ENCODE results near the gene CIRBP.

Gene CIRBP

DNA sequence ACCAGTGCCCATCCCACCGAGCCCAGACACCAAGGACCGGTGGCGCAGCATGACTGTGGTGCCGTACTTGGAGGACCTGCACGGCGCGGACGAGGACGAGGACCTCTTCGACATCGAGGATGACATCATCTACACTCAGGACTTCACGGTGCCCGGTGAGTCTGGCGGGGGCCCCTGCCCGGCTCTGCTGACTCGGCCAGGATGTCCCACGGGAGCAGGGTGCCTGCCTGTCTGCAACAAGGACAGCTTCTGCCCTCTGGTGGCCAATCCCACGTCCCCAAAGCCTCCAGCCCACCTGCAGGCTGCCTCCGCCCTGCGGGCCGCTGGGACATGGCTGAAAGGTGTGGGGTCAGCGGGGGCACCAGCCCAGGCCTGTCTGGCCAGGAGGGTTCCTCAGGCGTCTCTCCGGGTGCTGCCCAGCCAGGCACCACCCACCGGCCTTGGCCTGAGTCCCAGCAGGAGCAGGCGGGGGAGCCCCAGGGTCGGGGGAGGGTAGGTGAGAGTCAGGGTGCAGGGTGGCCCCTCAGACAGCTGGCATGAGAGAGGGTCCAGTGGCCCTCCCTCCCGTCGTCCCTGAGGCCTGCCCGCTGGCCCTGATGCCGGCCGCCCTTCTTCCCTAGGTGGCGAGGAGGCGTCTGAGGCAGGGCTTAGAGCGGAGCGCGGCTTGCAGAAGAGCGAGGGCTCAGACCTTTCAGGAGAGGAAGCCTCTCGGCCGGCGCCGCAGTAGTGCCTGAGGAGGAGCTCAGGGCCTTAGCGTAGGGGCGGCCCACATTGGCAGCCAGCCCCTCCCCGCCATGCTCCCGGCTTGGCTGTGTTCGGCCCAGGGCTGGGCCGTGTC lies 45.9 kb upstream of the CIRBP start:
- DNase-seq (ENCODE audit: low spot score) = peak; percentile 79
- TF ChIP-seq, protein P1, sequence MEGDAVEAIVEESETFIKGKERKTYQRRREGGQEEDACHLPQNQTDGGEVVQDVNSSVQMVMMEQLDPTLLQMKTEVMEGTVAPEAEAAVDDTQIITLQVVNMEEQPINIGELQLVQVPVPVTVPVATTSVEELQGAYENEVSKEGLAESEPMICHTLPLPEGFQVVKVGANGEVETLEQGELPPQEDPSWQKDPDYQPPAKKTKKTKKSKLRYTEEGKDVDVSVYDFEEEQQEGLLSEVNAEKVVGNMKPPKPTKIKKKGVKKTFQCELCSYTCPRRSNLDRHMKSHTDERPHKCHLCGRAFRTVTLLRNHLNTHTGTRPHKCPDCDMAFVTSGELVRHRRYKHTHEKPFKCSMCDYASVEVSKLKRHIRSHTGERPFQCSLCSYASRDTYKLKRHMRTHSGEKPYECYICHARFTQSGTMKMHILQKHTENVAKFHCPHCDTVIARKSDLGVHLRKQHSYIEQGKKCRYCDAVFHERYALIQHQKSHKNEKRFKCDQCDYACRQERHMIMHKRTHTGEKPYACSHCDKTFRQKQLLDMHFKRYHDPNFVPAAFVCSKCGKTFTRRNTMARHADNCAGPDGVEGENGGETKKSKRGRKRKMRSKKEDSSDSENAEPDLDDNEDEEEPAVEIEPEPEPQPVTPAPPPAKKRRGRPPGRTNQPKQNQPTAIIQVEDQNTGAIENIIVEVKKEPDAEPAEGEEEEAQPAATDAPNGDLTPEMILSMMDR (IDR thresholded peaks at IDR 0.05; ENCODE audit: extremely low read depth, missing control alignments) = peak; percentile 29

DNA sequence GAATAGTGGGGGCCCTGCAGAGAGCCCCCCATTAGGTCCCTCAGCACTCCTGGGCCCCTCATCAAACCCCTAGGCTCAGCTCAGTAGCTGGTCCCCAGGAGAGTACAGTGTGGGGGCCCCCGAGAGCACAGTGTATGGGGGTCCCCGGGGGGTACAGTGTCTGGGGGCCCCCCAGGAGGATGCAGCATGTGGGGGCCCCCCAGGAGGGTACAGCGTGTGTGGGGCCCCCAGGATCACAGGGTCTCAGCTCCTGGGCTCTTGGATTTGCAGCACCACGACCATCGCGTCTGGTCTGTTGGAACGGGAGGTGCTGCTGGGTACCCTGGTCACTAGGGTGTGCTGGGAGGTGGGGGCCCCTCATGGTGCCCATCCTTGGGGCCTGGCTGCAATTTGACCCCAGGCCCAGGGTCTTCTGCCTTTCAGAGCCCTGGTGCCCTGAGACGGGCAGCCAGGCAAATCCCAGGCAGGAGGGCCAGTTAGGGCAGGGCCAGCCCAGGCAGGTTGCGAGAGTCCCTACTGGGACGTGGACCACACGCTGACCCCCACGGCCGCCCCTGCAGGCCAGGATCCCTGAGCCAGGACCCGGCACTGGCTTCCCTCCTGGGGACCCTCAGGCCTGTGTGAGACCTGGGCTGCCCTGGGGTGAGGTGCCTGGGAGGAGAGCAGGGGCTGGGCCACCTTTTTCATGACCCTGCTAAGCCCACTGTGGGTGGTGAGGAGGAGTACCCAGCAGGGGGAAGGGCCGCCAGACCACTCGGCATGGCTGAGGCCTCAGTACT lies 44.9 kb upstream of the CIRBP start:
- DNase-seq (ENCODE audit: low spot score) = no peak
- TF ChIP-seq, protein P1 (IDR thresholded peaks at IDR 0.05; ENCODE audit: extremely low read depth, missing control alignments) = no peak

DNA sequence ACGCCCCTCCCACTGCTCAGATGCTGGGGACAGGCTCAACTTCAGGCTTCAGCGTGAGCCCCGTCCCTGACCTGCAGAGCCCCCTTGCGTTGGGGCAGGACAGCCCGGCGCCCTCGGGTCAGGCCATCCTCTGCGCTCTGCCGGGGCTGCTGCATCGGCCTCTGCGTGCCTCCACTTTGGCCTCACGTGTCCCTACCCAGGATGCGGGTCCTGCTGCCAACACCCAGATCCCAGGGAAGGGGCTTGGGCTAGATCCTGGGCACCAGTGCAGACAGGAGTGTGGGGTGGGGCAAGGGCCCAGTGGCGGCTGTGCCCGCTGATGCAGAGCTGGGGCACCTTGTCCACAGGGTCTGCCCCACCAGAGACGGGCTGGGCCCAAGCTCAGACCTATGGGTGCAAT lies 44.3 kb upstream of the CIRBP start:
- TF ChIP-seq, protein P1 (IDR thresholded peaks at IDR 0.05; ENCODE audit: extremely low read depth, missing control alignments) = no peak
- no peak for DNase-seq (ENCODE audit: low spot score)

DNA sequence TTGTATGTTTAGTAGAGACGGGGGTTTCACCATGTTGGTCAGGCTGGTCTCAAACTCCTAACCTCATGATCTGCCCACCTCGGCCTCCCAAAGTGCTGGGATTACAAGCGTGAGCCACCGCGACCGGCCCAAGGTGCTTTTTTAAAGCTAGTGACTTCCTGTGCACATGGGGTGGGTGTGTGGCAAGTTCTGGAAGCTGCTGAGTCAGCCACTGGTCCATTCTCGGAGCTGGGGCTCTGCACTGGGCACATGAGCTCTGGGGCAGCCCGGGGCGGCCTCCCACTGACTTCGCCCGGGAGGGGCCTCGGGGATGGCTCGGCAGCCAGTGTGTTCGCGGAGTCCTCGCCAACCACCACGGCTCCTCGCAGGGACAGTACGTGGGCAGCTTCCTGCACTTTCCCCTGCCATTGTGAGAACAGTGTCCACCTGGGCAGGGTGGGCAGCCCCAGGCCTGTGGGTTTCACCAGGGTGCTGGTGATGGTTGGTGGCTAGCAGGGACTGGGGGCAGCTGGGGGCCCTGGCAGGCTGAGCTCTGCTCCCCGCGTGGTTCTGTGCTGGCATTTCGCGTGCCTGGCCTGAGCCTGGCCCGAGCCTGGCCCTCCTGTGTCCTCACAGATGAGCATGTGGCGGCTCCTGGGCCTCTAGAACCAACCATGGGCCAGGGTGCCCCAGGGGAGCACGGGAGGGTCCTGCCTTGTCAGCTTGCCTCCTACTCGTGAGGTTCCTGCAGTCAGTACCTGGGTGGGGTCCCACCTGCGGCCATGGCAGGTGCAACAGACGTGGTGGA lies 43.5 kb upstream of the CIRBP start:
- TF ChIP-seq, protein P1 (IDR thresholded peaks at IDR 0.05; ENCODE audit: extremely low read depth, missing control alignments) = no peak
- DNase-seq (ENCODE audit: low spot score) = no peak

DNA sequence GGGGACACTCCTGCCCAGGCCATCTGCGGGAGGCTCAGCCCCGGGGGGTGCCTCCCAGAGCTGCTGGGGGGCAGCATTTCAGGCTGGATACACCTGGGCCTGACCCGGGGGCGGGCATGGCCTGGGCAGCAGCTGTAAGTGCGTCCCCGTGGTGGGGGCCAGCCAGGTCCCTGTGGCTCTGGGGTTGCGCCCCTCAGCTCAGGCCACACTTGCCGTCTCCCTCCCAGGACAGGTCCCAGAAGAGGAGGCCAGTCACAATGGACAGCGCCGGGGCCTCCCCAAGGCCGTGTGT lies 43.0 kb upstream of the CIRBP start:
- DNase-seq (ENCODE audit: low spot score) = no peak
- TF ChIP-seq, protein P1 (IDR thresholded peaks at IDR 0.05; ENCODE audit: extremely low read depth, missing control alignments) = no peak

DNA sequence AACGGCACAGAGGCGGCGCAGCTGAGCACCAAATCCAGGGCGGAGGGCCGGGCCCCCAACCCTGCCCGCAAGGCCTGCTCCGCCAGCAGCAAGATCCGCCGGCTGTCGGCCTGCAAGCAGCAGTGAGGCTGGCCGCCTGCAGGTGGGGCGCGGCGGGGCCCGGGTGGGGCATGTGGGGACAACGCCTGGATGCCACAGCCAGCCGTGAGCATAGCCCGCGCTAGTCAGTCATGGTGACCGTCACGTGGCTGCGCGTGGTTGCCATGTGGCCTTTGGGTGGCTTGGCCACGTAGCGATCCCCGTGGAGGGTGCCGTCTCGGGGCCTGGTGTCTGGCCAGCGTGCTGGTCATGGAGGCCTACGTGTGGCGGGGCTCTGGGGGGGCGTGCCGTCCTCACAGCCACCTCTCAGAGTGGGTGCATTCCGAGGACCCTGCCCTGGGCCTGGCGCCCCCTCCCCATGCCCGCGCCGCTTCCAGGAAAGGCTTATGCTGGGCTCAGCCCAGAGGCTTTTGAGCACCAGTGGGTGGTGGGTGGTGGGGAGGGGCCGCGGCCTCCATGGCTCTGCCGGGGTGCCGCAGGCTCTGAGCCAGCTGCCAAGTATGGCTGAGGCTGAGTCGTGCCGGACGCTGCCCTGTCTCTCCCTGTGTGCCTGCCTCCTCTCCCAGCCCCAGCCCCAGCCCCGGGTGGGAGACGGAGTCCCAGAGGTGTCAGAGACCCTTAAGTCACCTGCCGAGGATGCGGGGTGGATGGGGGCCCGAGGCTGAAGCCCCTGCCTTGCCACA lies 42.4 kb upstream of the CIRBP start:
- TF ChIP-seq, protein P1 (IDR thresholded peaks at IDR 0.05; ENCODE audit: extremely low read depth, missing control alignments) = no peak

More for the DNA sequence above, 42.4 kb upstream of the CIRBP start:
- DNase-seq (ENCODE audit: low spot score) = no peak

Measured in GM20000 (cell line).